ENCODE data around the gene CCDC92. TPM values are rescaled to one million over a fixed set of nuclear protein-coding genes. Genes with fewer than 3 reads are reported as not detected.

CCDC92 gene
- polyA plus RNA-seq, 1 of the 3 experiments (the other 2 are of a cell fraction), result 53.5 TPM

DNA sequence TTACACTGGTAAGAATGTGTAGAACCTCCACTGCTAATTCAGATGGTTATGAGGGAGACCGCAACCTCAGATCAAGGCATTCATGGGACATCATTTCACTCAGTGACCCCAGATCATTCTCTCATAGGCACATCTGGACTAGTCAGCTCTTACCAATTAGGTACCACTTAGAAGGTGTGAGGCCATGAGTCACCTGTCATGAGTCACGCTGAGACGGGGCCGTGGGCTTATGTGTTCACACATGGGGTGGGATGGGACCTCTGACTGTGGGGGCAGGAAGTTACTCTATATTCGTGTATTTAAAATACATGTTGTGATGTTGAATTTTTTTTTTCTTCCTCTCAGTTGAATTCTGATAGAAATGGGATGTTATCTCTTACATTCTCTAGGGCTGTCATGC, 55.9 kb downstream of the CCDC92 start (continued):
- TF ChIP-seq, protein P1, sequence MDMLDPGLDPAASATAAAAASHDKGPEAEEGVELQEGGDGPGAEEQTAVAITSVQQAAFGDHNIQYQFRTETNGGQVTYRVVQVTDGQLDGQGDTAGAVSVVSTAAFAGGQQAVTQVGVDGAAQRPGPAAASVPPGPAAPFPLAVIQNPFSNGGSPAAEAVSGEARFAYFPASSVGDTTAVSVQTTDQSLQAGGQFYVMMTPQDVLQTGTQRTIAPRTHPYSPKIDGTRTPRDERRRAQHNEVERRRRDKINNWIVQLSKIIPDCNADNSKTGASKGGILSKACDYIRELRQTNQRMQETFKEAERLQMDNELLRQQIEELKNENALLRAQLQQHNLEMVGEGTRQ (IDR thresholded peaks at IDR 0.05; ENCODE audit: borderline replicate concordance, low read depth, low read length), result no peak
- TF ChIP-seq FOSL2 (IDR thresholded peaks at IDR 0.05; ENCODE audit: borderline replicate concordance, low read depth), result no peak
- TF ChIP-seq, protein P2, sequence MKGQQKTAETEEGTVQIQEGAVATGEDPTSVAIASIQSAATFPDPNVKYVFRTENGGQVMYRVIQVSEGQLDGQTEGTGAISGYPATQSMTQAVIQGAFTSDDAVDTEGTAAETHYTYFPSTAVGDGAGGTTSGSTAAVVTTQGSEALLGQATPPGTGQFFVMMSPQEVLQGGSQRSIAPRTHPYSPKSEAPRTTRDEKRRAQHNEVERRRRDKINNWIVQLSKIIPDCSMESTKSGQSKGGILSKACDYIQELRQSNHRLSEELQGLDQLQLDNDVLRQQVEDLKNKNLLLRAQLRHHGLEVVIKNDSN (IDR thresholded peaks at IDR 0.05; ENCODE audit: borderline replicate concordance, low read depth), result no peak

DNA sequence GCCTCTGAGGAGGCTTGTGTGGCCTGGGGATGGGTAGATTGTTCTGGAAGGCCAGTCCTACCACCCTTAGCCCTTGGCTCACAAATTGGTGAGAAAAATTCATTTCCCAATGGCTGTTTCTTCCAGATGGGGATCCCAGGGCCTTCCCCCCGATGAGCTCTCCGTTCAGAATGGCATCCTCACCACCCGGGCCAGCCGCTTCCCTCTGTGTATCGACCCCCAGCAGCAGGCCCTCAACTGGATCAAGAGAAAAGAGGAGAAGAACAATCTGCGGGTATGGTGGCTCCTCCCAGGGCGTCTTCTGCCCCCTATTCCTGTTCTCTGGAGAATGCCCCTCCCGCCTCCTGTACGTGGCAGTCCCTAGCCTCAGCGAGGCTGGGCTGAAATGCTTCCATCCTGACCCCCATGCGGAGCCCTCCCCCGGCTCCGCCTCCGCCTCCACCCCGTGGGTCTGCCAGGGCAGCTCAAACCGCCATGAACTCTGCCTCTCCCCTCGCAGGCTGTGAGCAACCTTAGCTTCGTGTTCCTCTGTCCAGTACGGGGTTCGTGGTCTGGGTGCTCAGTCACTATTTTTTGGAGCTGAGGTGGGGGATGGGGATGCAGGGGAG, 57.8 kb downstream of the CCDC92 start:
- POLR2A ChIA-PET, result no interaction called here
- no peak for TF ChIP-seq POLR2AphosphoS5 (IDR thresholded peaks at IDR 0.05; ENCODE audit: low read depth, low read length)
- no peak for TF ChIP-seq FOXJ3 (CRISPR knock-in tag; IDR thresholded peaks at IDR 0.05)
- TF ChIP-seq, protein P3, sequence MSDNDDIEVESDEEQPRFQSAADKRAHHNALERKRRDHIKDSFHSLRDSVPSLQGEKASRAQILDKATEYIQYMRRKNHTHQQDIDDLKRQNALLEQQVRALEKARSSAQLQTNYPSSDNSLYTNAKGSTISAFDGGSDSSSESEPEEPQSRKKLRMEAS (IDR thresholded peaks at IDR 0.05; ENCODE audit: low read depth), result no peak
- no peak for TF ChIP-seq TCF12 (IDR thresholded peaks at IDR 0.05)
- TF ChIP-seq TAF1 (IDR thresholded peaks at IDR 0.05; ENCODE audit: borderline replicate concordance, low read depth, low read length), result no peak
- no peak for TF ChIP-seq MXI1 (IDR thresholded peaks at IDR 0.05; ENCODE audit: low read depth, low read length)
- TF ChIP-seq RFX5 (IDR thresholded peaks at IDR 0.05; ENCODE audit: low read length), result no peak
- TF ChIP-seq, protein P4, sequence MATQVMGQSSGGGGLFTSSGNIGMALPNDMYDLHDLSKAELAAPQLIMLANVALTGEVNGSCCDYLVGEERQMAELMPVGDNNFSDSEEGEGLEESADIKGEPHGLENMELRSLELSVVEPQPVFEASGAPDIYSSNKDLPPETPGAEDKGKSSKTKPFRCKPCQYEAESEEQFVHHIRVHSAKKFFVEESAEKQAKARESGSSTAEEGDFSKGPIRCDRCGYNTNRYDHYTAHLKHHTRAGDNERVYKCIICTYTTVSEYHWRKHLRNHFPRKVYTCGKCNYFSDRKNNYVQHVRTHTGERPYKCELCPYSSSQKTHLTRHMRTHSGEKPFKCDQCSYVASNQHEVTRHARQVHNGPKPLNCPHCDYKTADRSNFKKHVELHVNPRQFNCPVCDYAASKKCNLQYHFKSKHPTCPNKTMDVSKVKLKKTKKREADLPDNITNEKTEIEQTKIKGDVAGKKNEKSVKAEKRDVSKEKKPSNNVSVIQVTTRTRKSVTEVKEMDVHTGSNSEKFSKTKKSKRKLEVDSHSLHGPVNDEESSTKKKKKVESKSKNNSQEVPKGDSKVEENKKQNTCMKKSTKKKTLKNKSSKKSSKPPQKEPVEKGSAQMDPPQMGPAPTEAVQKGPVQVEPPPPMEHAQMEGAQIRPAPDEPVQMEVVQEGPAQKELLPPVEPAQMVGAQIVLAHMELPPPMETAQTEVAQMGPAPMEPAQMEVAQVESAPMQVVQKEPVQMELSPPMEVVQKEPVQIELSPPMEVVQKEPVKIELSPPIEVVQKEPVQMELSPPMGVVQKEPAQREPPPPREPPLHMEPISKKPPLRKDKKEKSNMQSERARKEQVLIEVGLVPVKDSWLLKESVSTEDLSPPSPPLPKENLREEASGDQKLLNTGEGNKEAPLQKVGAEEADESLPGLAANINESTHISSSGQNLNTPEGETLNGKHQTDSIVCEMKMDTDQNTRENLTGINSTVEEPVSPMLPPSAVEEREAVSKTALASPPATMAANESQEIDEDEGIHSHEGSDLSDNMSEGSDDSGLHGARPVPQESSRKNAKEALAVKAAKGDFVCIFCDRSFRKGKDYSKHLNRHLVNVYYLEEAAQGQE (IDR thresholded peaks at IDR 0.05; ENCODE audit: low read depth, low read length), result no peak
- TF ChIP-seq SMC3 (IDR thresholded peaks at IDR 0.05; ENCODE audit: low read depth, low read length), result no peak
- TF ChIP-seq RCOR1 (IDR thresholded peaks at IDR 0.05; ENCODE audit: low read length), result no peak
- TF ChIP-seq TEAD4 (IDR thresholded peaks at IDR 0.05; ENCODE audit: borderline replicate concordance, insufficient read depth), result no peak
- no peak for TF ChIP-seq MEF2A (IDR thresholded peaks at IDR 0.05; ENCODE audit: borderline replicate concordance, low read depth)
- no peak for TF ChIP-seq CHD2 (IDR thresholded peaks at IDR 0.05; ENCODE audit: low read length, partially characterized antibody)
- no peak for TF ChIP-seq EZH2phosphoT487 (IDR thresholded peaks at IDR 0.05; ENCODE audit: borderline replicate concordance, low read depth)
- no peak for TF ChIP-seq RXRA (IDR thresholded peaks at IDR 0.05; ENCODE audit: borderline replicate concordance, low read depth)
- no peak for TF ChIP-seq GATA2 (CRISPR knock-in tag; IDR thresholded peaks at IDR 0.05)
- TF ChIP-seq ELF1 (IDR thresholded peaks at IDR 0.05), result no peak
- TF ChIP-seq, protein P5, sequence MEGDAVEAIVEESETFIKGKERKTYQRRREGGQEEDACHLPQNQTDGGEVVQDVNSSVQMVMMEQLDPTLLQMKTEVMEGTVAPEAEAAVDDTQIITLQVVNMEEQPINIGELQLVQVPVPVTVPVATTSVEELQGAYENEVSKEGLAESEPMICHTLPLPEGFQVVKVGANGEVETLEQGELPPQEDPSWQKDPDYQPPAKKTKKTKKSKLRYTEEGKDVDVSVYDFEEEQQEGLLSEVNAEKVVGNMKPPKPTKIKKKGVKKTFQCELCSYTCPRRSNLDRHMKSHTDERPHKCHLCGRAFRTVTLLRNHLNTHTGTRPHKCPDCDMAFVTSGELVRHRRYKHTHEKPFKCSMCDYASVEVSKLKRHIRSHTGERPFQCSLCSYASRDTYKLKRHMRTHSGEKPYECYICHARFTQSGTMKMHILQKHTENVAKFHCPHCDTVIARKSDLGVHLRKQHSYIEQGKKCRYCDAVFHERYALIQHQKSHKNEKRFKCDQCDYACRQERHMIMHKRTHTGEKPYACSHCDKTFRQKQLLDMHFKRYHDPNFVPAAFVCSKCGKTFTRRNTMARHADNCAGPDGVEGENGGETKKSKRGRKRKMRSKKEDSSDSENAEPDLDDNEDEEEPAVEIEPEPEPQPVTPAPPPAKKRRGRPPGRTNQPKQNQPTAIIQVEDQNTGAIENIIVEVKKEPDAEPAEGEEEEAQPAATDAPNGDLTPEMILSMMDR (IDR thresholded peaks at IDR 0.05), result no peak
- no peak for TF ChIP-seq FOXM1 (IDR thresholded peaks at IDR 0.05; ENCODE audit: low read depth)
- Histone ChIP-seq H3K9me2 (no peaks in the 10 kb centered on the region), H3K9ac (no peak overlapping the region), H2AFZ (ENCODE audit: low read depth) (no peak overlapping the region), H3K36me3 (replicated peaks in 1 of 2; ENCODE audit: control insufficient read depth in 1 of 2, insufficient read depth in 2 of 2, low read length in 1 of 2) (no peaks in the 10 kb centered on the region), H3K4me1 (ENCODE audit: control insufficient read depth in 1 of 2, insufficient read depth in 2 of 2, low read depth in 1 of 2, low read length in 1 of 2) (no peaks in the 10 kb centered on the region; a peak in 1 of 4 replicates), H3K4me2 (no peak overlapping the region), H3K9me3 (no peaks in the 10 kb centered on the region), H4K20me1 (ENCODE audit: insufficient read depth) (no peaks in the 10 kb centered on the region), H3K4me3 (ENCODE audit: low read depth in 2 of 2, low read length in 1 of 2) (no peak overlapping the region), H3K27me3 (ENCODE audit: insufficient read depth) (no peaks in the 10 kb centered on the region), H3K79me2 (ENCODE audit: insufficient read depth) (no peaks in the 10 kb centered on the region), H3K27ac (ENCODE audit: low read depth in 2 of 2, low read length in 1 of 2) (no peak overlapping the region), H3F3A (replicated peaks; ENCODE audit: insufficient read depth) (peaks cover 13% of the 10 kb centered on the region)
- WGBS (ENCODE audit: low lambda C conversion rate), result 86% methylated on average over 15 of the region's 20 CpGs
- CTCF ChIA-PET, result interaction anchor here (1.4 kb wide), 1 partner anchor 10 kb away, joined by 6 read pairs; no protein-coding TSS in a partner anchor
- DNase-seq, result no peak

Data from SK-N-SH (cell line).